CD4-positive, CD25-positive, alpha-beta regulatory T cell (primary cell): ENCODE results near the gene ELMO1. TPM values are rescaled to one million over a fixed set of nuclear protein-coding genes. Genes with fewer than 3 reads are reported as not detected.

Experiments used
- ATAC-seq, 2 donors: fragments of 150-1000 bp; cut with Tn5 transposase; one replicate each; pipeline ENCODE4 v1.10.0; 2021; ENCODE audit warnings: low read depth in 2 of 2, moderate number of reproducible peaks in 2 of 2, moderate library complexity in 1 of 2
- DNase-seq, 3 donors: peaks; one replicate each; pipeline versions ENCODE4 v3.0.0 to v3.0.0-alpha.2; 2012 to 2022; ENCODE audit warnings: mixed read lengths in 1 of 3
- H3K27ac ChIP-seq: one replicate; pipeline ENCODE4 v1.7.0; 2013; ENCODE audit warnings: mild to moderate bottlenecking, low read length; ENCODE audit not compliant: insufficient read depth, poor library complexity, severe bottlenecking
- H3K27me3 ChIP-seq: one replicate; pipeline ENCODE4 v1.7.0; 2013; ENCODE audit warnings: low read length; ENCODE audit not compliant: control insufficient read depth, insufficient read depth
- H3K36me3 ChIP-seq: one replicate; pipeline ENCODE4 v1.7.0; 2013; ENCODE audit warnings: mild to moderate bottlenecking, low read length, moderate library complexity; ENCODE audit not compliant: control insufficient read depth, insufficient read depth
- H3K4me1 ChIP-seq: 2 replicates; pipeline ENCODE4 v1.7.0; 2013; ENCODE audit warnings: mild to moderate bottlenecking, low read length; ENCODE audit not compliant: insufficient read depth, control insufficient read depth, poor library complexity, severe bottlenecking
- H3K4me3 ChIP-seq: one replicate; pipeline ENCODE4 v1.7.0; 2013; ENCODE audit warnings: low read depth, mild to moderate bottlenecking, low read length, moderate library complexity
- H3K9me3 ChIP-seq, 2 experiments: 1 replicate in 1 of 2; 2 replicates in 1 of 2; pipeline ENCODE4 v1.7.0; 2013; ENCODE audit warnings: low read length in 2 of 2, mild to moderate bottlenecking in 1 of 2, moderate library complexity in 1 of 2; ENCODE audit not compliant: control insufficient read depth in 2 of 2
- H3K27ac Mint-ChIP-seq, 3 donors: one replicate each; pipeline ENCODE4 v1.8.0; 2020 to 2022; ENCODE audit warnings: mild to moderate bottlenecking in 3 of 3, mixed read lengths in 3 of 3, moderate library complexity in 2 of 3
- H3K27me3 Mint-ChIP-seq: one replicate; pipeline ENCODE4 v1.8.0; 2022; ENCODE audit warnings: mild to moderate bottlenecking, mixed read lengths
- H3K36me3 Mint-ChIP-seq: one replicate; pipeline ENCODE4 v1.8.0; 2020; ENCODE audit warnings: mixed read lengths
- H3K4me1 Mint-ChIP-seq, 4 donors: one replicate each; pipeline ENCODE4 v1.8.0; 2020 to 2022; ENCODE audit warnings: mixed read lengths in 4 of 4, mild to moderate bottlenecking in 1 of 4
- H3K4me3 Mint-ChIP-seq, 4 donors: one replicate each; pipeline ENCODE4 v1.8.0; 2020 to 2022; ENCODE audit warnings: mild to moderate bottlenecking in 4 of 4, mixed read lengths in 4 of 4, moderate library complexity in 3 of 4
- H3K9me3 Mint-ChIP-seq, 7 donors: one replicate each; pipeline ENCODE4 v1.8.0; 2020 to 2022; ENCODE audit warnings: mixed read lengths in 7 of 7, mild to moderate bottlenecking in 3 of 7, moderate library complexity in 2 of 7
- polyA plus RNA-seq, 4 donors: library from polyadenylated mRNA; unstranded; fragments of 300-500 nt; fragmentation: Illumina TruSeq; gene quantifications; one replicate each; pipeline ENCODE4 v1.2.3, GENCODE V29; 2021
- total RNA-seq: library from RNA; stranded (reverse); gene quantifications from one replicate; pipeline ENCODE4 v1.2.3, GENCODE V29; 2022

The ELMO1 gene
- total and polyA plus RNA-seq, 5 donors from 2014 or later, result 39.5 to 162 (median 53.5) TPM

DNA sequence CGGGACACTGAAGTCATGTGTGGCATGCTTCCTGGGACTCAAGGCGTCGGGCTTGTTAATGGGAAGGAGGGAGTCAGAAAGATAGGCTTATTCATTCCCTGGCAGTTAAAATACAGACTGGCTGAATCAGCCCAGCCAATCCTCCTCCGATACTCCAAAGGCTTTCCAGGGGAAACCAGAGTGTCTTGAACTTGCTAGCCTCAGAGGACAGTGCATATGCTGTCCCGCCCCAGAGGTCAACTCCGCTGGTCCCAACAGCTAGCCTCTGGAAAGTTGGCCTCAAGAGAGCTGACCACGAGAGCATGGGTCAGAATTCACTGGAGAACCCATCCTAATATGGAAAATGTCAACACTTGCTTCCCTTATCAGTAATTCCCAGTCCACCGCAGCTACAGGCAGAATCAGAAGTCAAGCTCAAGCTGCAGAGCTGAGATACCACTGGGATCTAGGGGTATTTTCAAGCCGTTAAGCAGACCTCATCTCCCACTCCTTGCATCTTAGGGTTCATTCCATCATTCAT lies 43.0 kb downstream of the ELMO1 start:
- no peak for DNase-seq
- no peaks in the 10 kb centered on the region for H3K27me3 Mint-ChIP-seq
- no peak for ATAC-seq
- Histone ChIP-seq H3K4me1 (peaks cover 15% of the 10 kb centered on the region), H3K27ac (no peak overlapping the region), H3K36me3 (no peaks in the 10 kb centered on the region), H3K27me3 (no peaks in the 10 kb centered on the region), H3K4me3 (no peak overlapping the region), H3K9me3 (peaks cover 0 to 2% of the 10 kb centered on the region in 2 experiments)
- H3K36me3 Mint-ChIP-seq, result peaks cover 18% of the 10 kb centered on the region
- H3K9me3 Mint-ChIP-seq, result peaks cover 0 to 9% (median 1%) of the 10 kb centered on the region in 7 donors
- no peak overlapping the region for H3K27ac Mint-ChIP-seq
- peaks cover 13 to 40% (median 26%) of the 10 kb centered on the region in 4 donors for H3K4me1 Mint-ChIP-seq
- no peak overlapping the region for H3K4me3 Mint-ChIP-seq

DNA sequence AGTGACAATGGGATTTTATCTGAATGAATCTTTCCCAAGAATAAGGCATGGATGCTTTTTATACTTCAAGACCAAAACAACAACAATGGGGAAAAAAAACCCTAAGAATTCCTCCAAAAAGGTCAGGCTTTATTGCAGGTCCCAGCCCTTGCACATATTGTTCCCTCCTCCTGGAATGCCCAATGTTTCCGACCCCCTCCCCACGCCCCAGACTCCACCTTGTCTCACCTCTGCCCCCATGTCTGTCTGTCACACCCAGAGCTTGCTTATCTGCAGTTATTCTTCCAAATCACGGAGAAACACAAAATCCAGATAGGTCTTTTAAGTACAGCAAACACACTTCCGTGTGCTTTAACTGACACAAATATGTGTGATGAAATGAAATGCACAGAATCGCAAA lies 43.5 kb downstream of the ELMO1 start:
- H3K27ac ChIP-seq, result no peak overlapping the region
- H3K9me3 ChIP-seq, result peaks cover 0 to 2% of the 10 kb centered on the region in 2 experiments
- Mint-ChIP-seq H3K9me3 (peaks cover 0 to 11% (median 3%) of the 10 kb centered on the region in 7 donors), H3K27ac (no peak overlapping the region), H3K4me3 (no peak overlapping the region), H3K36me3 (peaks cover 23% of the 10 kb centered on the region), H3K27me3 (no peaks in the 10 kb centered on the region), H3K4me1 (peaks cover 9 to 36% (median 21%) of the 10 kb centered on the region in 4 donors)
- DNase-seq (no peak), ATAC-seq (no peak)
- no peak overlapping the region for H3K4me3 ChIP-seq
- peaks cover 11% of the 10 kb centered on the region for H3K4me1 ChIP-seq
- no peaks in the 10 kb centered on the region for H3K27me3 ChIP-seq
- H3K36me3 ChIP-seq, result no peaks in the 10 kb centered on the region

DNA sequence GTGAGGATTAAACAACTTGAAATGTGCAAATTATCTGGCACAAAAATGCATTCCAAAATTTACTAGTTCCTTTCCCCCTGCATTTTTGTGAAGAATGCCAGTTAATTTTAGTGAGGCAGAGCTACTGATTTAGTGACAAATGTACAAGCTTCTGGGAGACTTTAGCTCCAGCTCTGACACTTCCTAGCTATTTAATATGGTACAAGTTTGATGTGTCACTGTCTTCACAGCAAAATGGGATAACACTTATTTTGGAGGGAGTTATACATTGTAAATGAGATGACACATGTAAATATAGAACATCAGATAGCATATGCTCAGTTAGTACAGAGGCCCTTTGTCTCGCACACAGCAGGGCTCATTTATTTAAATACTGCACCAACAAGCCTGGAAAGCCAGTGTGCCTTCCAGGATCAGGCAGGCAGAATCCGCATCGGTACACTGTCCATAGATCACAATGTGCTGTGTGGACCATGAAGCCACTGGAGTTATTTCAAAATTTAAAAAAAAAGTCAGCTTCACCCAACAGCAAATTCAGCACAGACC lies 48.7 kb downstream of the ELMO1 start:
- H3K9me3 ChIP-seq, result peaks cover 0 to 2% of the 10 kb centered on the region in 2 experiments
- ATAC-seq, result no peak
- Mint-ChIP-seq H3K27ac (no peak overlapping the region), H3K27me3 (no peaks in the 10 kb centered on the region), H3K36me3 (peaks cover 26% of the 10 kb centered on the region), H3K4me3 (no peak overlapping the region), H3K4me1 (peaks cover 11 to 38% (median 16%) of the 10 kb centered on the region in 4 donors), H3K9me3 (peaks cover 0 to 11% (median 4%) of the 10 kb centered on the region in 7 donors)
- no peaks in the 10 kb centered on the region for H3K27me3 ChIP-seq
- no peak for DNase-seq
- H3K4me3 ChIP-seq, result no peak overlapping the region
- H3K27ac ChIP-seq, result no peak overlapping the region
- H3K4me1 ChIP-seq, result no peaks in the 10 kb centered on the region
- no peaks in the 10 kb centered on the region for H3K36me3 ChIP-seq

GRCh38 chr7:37398403-37398802 lies 50.3 kb downstream of the ELMO1 start:
- Mint-ChIP-seq H3K36me3 (peaks cover 26% of the 10 kb centered on the region), H3K4me3 (no peak overlapping the region), H3K9me3 (peaks cover 0 to 11% (median 4%) of the 10 kb centered on the region in 7 donors), H3K27ac (no peak overlapping the region), H3K27me3 (no peaks in the 10 kb centered on the region), H3K4me1 (peaks cover 11 to 52% (median 24%) of the 10 kb centered on the region in 4 donors)
- H3K4me1 ChIP-seq, result no peaks in the 10 kb centered on the region
- no peak overlapping the region for H3K27ac ChIP-seq
- H3K27me3 ChIP-seq, result no peaks in the 10 kb centered on the region
- no peak overlapping the region for H3K4me3 ChIP-seq
- no peaks in the 10 kb centered on the region for H3K36me3 ChIP-seq
- ATAC-seq (no peak), DNase-seq (no peak)
- H3K9me3 ChIP-seq, result peaks cover 0 to 2% of the 10 kb centered on the region in 2 experiments

DNA sequence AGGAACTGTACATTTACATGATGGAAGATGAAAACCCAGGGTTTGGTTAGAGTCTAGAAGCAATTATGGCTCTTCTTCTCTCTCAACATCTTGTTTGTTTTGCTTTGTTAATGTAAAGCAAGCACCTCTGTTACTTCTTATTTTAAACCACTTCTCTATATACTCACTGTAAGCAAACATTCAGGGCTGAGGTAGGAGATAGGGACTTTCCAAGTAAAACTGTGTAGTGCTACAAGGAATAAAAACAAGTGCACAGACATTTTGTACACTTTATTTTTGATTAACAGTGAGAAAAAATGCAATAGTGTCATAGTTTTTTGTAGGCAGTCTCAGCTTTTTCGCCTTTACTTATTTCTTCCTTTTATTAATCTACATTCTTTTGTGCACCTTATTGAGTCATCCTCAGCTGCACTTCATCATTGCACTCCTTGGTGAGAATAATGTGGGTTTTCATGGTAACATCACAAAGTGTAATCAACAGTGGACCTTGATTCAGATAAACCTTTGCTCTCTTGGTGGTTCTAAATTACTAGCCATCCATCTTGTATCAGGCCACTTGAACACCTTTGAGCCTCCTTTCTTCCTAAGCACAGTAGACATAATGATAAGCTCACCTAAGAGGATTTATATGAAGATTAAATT lies 52.9 kb downstream of the ELMO1 start:
- ATAC-seq, result no peak

DNA sequence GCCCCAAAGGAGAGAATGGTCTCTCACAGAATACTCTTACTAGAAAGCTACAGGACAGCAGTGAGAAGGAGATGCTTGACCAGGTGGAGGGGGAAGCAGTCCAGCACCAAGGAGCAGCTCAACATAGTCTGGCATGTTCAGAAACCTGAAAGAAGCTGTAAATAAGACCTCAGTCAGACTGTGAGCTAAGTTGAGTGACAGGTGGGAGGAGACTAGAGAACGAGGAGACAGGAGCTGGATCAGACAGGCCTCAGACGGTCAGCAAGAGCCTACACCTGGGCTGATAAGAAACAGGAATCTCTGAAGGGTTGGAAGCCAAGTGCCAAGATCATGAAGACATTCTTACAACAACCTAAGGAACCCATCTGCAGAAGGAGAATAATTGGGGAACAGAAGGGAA lies 54.5 kb downstream of the ELMO1 start:
- Histone ChIP-seq H3K36me3 (no peaks in the 10 kb centered on the region), H3K27me3 (no peaks in the 10 kb centered on the region), H3K4me3 (no peak overlapping the region), H3K27ac (no peak overlapping the region), H3K9me3 (no peaks in the 10 kb centered on the region), H3K4me1 (no peaks in the 10 kb centered on the region)
- H3K9me3 Mint-ChIP-seq, result peaks cover 0 to 2% (median 0%) of the 10 kb centered on the region in 7 donors
- H3K27ac Mint-ChIP-seq, result peak overlapping the region in 1 of 3 donors; percentile 11
- peaks cover 11 to 57% (median 28%) of the 10 kb centered on the region in 4 donors for H3K4me1 Mint-ChIP-seq
- no peak overlapping the region for H3K4me3 Mint-ChIP-seq
- no peaks in the 10 kb centered on the region for H3K27me3 Mint-ChIP-seq
- DNase-seq (no peak), ATAC-seq (no peak)
- no peaks in the 10 kb centered on the region for H3K36me3 Mint-ChIP-seq

More for the DNA sequence above, 52.9 kb downstream of the ELMO1 start:
- H3K36me3 Mint-ChIP-seq, result peaks cover 8% of the 10 kb centered on the region
- no peaks in the 10 kb centered on the region for H3K27me3 Mint-ChIP-seq
- H3K9me3 Mint-ChIP-seq, result peaks cover 0 to 4% (median 0%) of the 10 kb centered on the region in 7 donors
- no peak overlapping the region for H3K4me3 ChIP-seq
- no peak for DNase-seq
- H3K4me1 ChIP-seq, result no peaks in the 10 kb centered on the region
- H3K9me3 ChIP-seq, result no peaks in the 10 kb centered on the region
- H3K27ac Mint-ChIP-seq, result no peak overlapping the region
- no peak overlapping the region for H3K4me3 Mint-ChIP-seq
- H3K4me1 Mint-ChIP-seq, result peaks cover 11 to 57% (median 25%) of the 10 kb centered on the region in 4 donors
- H3K27me3 ChIP-seq, result no peaks in the 10 kb centered on the region
- no peak overlapping the region for H3K27ac ChIP-seq
- no peaks in the 10 kb centered on the region for H3K36me3 ChIP-seq

GRCh38 chr7:37393476-37393875 lies 55.2 kb downstream of the ELMO1 start:
- H3K4me1 Mint-ChIP-seq, result peaks cover 11 to 54% (median 28%) of the 10 kb centered on the region in 4 donors
- ATAC-seq, result no peak
- H3K4me3 Mint-ChIP-seq, result no peak overlapping the region
- H3K27ac Mint-ChIP-seq, result no peak overlapping the region
- no peaks in the 10 kb centered on the region for H3K27me3 Mint-ChIP-seq
- H3K4me3 ChIP-seq, result no peak overlapping the region
- H3K36me3 ChIP-seq, result no peaks in the 10 kb centered on the region
- no peaks in the 10 kb centered on the region for H3K36me3 Mint-ChIP-seq
- peaks cover 0 to 2% (median 0%) of the 10 kb centered on the region in 7 donors for H3K9me3 Mint-ChIP-seq
- H3K27ac ChIP-seq, result no peak overlapping the region
- no peak for DNase-seq
- no peaks in the 10 kb centered on the region for H3K9me3 ChIP-seq
- H3K4me1 ChIP-seq, result no peaks in the 10 kb centered on the region
- H3K27me3 ChIP-seq, result no peaks in the 10 kb centered on the region
